ENCODE measurements around the gene MROH8. TPM values are rescaled to one million over a fixed set of nuclear protein-coding genes. Genes with fewer than 3 reads are reported as not detected.

Gene MROH8
- total and polyA plus RNA-seq, 2 experiments from 2014 or later = 0.63 to 0.68 TPM

- no peak for TF ChIP-seq ZNF462 (CRISPR knock-in tag; IDR thresholded peaks at IDR 0.05)
- TF ChIP-seq CREB1 (CRISPR knock-in tag; IDR thresholded peaks at IDR 0.05; ENCODE audit: low read depth) = no peak
- no peak for TF ChIP-seq EZH2 (IDR thresholded peaks at IDR 0.05; ENCODE audit: low read depth, unreplicated experiment)
- TF ChIP-seq POLR2AphosphoS5 (IDR thresholded peaks at IDR 0.05; ENCODE audit: low read depth) = no peak
These were observed 82.8 kb downstream of the MROH8 start (continued) for GRCh38 chr20:37096415-37097041.

- H3K79me2 ChIP-seq (replicated peaks; ENCODE audit: insufficient read depth) = peaks cover 22% of the 10 kb centered on the region
- Mint-ChIP-seq H3K27ac (peak within 1 kb of the TSS; percentile 100), H3K27me3 (ENCODE audit: insufficient read depth, low read depth, poor library complexity) (peaks cover 12% of the 10 kb centered on the region), H3K4me1 (peaks cover 25% of the 10 kb centered on the region), H3K36me3 (ENCODE audit: low read depth) (peaks cover 19% of the 10 kb centered on the region), H3K9me3 (no peaks in the 10 kb centered on the region; the same call in 2 of the 3 replicates), H3K4me3 (peak within 1 kb of the TSS; percentile 90)
- no peaks in the 10 kb centered on the region for H3K27me3 ChIP-seq (ENCODE audit: insufficient read depth)
- peak within 1 kb of the TSS; percentile 68 for H3K4me3 ChIP-seq
- DNase-seq (ENCODE audit: low spot score) (peak; percentile 95), ATAC-seq (peak; percentile 95)
- H3K36me3 ChIP-seq (ENCODE audit: insufficient read depth) = no peaks in the 10 kb centered on the region
- H2AFZ ChIP-seq = peak within 1 kb of the TSS; percentile 87
- peaks cover 20% of the 10 kb centered on the region for H3K4me1 ChIP-seq (ENCODE audit: insufficient read depth)
- peaks cover 6% of the 10 kb centered on the region; the same call in 1 of the 2 replicates for H4K20me1 ChIP-seq (replicated peaks; ENCODE audit: insufficient read depth)
- peak within 1 kb of the TSS; percentile 99 for H3K27ac ChIP-seq (ENCODE audit: low read depth)
- H3K9me2 ChIP-seq (ENCODE audit: insufficient read depth) = no peaks in the 10 kb centered on the region
- no peaks in the 10 kb centered on the region for H3F3A ChIP-seq (replicated peaks; ENCODE audit: low read depth)
- peak within 1 kb of the TSS; percentile 78 for H3K4me2 ChIP-seq
- TF ChIP-seq REST (IDR thresholded peaks at IDR 0.05; ENCODE audit: unreplicated experiment) (no peak), ZNF114 (CRISPR knock-in tag; IDR thresholded peaks at IDR 0.05) (peak; percentile 92), EZH2 (IDR thresholded peaks at IDR 0.05; ENCODE audit: low read depth, unreplicated experiment) (no peak), EZH2phosphoT487 (IDR thresholded peaks at IDR 0.05; ENCODE audit: unreplicated experiment) (no peak), ETS1 (IDR thresholded peaks at IDR 0.05) (peak; percentile 78), CTCF (conservative IDR thresholded peaks at IDR 0.05; ENCODE audit: low read depth in 2 of 2) (peak in 1 of 2 experiments; percentile 20; a peak in 2 of 4 replicates), CREB1 (CRISPR knock-in tag; IDR thresholded peaks at IDR 0.05; ENCODE audit: low read depth) (peak; percentile 83), STAT1 (IDR thresholded peaks at IDR 0.05; ENCODE audit: unreplicated experiment) (no peak)
These were observed 83.5 kb downstream of the MROH8 start, which contains the start of gene RBL1 for GRCh38 chr20:37095599-37096414. RBL1 (minus strand) TSS chr20:37095997; CDS start chr20:37095928, 69 bp downstream.
